ENCODE results near the gene AP2A2.

GRCh38 chr11:970319-970871 lies 44.7 kb downstream of the AP2A2 start:
- TF ChIP-seq CTCF (IDR thresholded peaks at IDR 0.05) (no peak), POLR2A (IDR thresholded peaks at IDR 0.05) (no peak), POLR2AphosphoS5 (IDR thresholded peaks at IDR 0.05; ENCODE audit: insufficient read depth in 1 of 2, low read depth in 1 of 2) (no peak)

Measured in vagina (tissue), 2 donors.